OCI-M1 (cell line): ENCODE measurements around the gene CBS.
A peak's percentile ranks its signal among the peaks of the same experiment; 100 is the strongest.
"Not testable (repeated sequence)": the region's sequence is repeated elsewhere in the genome, so short reads cannot be mapped to it uniquely, and the experiment has no call there.

Experiments used
- DNase-seq: peaks from one replicate; lab custom pipeline; 2025; lab: John Stamatoyannopoulos, UW

The CBS gene

DNA sequence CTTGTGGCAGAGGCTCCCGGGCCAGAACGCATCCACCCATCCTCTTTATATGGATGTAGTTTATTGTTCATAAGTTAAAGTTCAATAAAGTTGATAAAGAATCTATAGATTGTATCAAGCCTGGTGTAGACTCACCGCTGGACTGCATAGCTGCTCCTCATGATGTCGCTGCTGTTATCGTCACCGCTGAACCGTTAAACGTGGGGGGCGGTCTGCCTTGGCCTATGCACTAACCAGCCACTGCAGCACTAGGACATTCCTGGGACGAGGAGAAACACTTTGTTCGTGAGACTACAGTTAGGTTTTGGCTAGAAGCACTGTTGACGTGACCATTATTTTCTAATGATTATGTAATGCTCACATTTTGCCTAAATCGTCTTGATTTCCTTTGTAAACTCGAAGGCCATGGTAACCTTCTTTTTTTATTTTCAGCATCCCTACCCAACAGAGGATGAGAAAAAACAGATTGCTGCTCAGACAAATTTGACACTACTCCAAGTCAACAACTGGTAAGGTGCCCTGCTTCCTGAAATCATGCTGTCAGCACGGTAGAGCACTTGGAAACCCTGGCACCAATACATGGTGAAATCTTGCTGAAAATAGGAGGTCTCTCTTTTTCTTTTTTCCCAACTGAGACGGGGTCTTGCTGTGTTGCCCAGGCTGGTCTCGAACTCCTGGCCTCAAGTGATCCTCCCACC lies 51.0 kb downstream of the CBS start:
- no peak for DNase-seq

DNA sequence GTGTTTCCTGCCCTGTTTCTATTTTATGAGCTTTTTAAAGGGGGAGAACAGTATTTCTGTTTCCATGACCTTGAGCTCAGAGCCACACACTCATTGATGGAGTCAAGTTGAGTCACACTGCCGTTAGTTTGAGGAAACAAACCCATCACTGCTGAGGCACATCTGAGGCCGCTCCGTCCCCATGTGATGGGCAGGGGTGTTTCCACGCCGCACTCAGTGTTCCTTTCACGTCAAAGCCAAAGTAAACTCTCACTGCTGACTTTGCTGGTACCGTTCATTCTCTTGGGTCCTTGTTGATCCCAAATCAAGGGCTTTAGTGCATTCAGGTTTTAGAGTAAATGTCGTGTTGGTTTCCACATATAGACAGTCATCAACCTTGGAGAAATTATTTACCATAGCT lies 52.5 kb downstream of the CBS start:
- DNase-seq, result no peak

DNA sequence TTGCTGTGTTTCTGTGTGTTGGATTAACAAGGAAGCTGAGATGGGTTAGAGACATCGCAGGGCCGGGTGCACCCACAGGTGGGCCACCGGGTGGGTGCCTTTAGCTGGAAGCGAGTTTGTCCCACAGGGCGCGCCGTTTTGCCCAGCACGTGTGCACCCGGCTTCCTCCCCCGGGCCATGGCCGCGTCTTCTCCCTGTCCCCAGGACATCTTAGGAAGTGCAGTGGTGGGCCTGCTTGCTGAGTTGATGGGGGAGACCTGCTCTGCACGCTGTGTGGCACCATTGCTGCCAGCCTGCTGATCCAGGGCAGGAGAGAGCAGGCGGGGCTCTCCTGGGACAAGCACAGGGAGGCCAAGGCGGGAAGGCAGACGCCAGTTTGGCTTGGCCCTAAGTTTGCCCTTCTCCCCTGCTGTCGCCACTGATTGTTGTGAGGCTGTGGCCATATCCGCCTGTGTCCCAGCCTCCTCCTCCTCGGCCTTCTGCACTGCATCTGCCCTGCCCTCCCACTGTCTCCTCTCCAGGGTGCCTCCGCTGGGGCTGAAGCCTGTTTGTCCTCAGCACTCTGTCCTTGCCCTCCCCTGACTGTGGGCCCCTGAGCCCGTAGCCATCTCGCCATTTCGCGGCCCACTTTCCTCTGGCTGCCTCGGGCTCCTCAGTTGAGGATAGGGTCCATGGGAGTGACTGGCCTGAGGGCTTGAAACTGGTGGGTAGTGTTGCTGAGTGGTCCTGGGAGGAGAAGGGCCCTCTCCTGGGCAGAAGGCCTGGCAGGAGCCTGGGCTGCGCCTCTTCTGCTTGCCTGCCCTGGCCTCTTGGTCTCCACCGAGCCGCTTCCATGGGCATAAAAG lies 53.7 kb downstream of the CBS start:
- no peak for DNase-seq

DNA sequence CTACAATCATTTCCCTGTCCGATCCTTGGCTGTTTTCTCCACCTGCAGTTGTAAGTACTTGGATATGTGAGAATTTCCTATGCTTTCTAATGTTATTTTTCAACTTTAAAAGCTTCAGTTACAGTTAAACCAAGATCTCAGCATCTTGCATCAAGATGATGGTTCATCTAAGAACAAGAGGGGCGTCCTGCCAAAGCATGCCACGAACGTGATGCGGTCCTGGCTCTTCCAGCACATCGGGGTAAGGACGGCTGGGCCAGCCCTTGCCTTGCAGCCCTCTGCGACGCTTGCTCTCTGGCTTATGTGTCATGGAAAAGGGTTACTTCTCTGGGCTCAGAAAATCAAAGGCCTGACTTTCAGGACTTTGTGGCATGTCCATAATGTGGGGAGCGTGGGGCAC lies 54.4 kb downstream of the CBS start:
- DNase-seq, result no peak

DNA sequence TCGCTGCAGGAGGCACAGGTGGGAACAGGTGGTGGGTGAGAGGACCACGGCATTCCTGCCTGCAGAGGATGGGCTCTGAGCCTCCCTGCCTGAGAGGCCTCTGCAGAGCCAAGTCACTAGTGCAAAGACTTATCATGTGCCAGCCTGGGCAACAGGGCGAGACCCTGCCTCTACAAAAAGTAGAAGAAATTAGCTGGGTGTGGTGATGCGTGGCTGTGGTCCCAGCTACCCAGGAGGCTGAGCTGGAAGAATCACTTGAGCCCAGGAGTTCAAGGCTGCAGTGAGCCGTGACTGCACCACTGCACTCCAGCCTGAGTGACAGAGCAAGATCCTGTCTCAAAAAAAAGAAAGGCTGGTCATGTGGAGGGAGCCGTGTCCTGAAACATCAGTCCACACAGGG lies 54.9 kb downstream of the CBS start:
- DNase-seq, result no peak

DNA sequence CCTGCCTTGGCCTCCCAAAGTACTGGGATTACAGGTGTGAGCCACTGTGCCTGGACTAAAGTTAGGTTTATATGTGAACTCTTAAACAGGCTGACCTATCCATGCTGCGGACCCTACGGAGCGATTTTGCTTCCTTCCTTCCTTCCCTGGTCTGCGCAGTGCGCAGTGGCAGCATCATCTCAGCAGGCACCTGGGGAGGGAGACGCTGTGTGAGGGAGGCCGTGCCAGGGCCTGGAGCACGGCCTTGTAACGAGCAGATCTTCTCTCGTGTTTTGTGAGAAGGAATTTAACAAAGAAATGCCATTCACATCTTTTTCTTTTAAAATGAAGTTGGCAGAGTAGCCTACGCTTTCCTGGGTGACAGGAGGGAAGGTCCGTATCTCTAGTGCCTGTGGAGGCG lies 55.5 kb downstream of the CBS start:
- DNase-seq, result no peak

DNA sequence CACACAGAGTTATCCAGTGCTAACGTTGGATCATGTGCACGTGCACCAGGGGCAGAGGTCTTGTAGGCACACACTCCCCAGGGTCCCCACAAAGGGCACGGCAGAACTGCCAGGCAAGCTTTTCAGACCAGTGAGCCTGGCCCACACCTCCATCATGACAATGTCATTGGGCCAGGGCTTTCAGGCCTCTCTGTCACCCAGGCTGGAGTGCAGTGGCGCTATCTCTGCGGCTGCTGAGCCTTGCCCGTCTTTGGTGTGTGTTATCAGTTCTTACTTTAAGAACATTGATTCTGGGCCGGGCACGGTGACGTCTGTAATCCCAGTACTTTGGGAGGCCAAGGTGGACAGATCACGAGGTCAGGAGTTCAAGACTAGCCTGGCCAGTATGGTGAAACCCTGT lies 57.1 kb downstream of the CBS start:
- no peak for DNase-seq

DNA sequence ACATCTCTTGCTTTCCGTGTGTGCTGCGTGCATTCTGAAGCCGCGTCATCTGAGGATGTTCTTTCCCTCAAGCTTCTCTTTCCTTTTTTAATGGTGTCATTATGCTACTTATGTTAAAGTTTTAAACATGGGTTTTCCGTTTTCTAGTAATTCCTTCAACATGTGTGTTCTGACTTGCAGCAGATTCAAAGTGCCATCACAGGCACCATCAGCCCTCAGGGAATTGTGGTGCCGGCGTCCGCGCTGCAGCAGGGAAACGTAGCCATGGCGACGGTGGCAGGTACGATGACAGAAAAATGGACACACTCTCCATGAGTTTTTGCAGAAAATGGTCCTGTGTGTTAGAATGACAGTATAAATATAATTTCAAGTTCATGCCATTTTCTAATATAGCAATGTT lies 58.9 kb downstream of the CBS start:
- DNase-seq, result no peak

DNA sequence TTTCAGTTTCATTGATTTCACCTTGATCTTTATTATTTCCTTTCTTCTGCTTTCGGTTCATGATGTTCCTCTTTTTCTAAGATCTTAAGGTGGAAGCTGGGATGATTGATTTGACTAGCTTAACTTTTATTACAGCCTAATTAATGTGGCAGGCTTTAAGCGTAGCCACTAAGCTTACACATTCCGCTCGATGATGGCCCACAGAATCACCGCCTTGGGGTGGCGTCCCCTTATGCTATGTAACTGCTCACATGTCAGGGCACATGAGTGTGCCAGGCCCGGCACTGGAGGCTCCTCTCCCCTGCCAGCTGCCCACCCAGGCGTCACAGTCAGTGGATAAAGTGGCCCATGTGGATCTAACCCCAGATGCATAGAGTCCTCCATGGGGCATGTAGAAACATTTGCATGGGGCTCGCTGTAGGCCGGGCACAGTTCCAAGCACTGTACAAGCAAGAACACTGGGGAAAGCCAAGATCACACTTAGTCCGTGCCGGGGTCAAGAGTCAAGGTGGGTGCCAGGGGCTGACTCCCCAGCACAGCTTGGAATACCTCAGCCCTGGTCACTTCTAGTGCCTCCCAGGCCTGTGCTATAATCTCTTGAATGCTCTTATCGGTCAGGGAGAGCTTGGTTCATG lies 59.6 kb downstream of the CBS start:
- peak; percentile 42 for DNase-seq

DNA sequence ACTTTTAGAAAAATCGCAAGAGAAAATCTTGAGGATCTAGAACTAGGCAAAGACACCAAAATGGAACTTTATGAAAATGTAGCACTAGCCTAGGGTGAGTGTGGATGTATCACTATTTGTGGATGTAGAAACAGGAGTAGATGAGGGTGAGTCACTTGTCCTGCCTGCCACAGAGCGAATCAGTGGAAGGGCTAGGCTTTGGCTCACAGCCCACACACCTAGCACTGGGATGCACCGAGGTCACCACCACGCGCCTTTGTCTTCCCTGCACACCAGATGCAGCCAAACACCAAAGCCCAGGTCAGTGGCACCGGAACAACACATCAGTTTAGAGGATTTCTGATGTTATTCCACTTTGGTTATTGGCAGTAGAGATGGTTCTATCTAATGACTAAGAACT lies 63.0 kb downstream of the CBS start:
- no peak for DNase-seq

DNA sequence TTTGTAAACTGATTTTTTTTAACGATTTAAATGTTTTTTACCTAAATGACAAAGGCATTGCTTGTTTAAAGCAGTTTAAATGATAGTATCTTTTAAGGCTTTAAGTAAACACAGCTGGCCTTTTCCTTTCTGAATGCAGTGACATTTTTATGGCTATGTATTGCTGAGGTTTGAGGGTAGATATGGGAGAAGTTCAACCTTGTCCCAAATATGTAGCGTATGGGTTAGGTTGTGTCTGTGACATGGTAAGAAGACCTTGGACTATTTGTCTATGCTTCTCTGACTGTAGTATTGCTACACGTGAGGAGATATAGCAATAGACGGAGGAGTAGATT lies 68.8 kb downstream of the CBS start:
- DNase-seq, result no peak

DNA sequence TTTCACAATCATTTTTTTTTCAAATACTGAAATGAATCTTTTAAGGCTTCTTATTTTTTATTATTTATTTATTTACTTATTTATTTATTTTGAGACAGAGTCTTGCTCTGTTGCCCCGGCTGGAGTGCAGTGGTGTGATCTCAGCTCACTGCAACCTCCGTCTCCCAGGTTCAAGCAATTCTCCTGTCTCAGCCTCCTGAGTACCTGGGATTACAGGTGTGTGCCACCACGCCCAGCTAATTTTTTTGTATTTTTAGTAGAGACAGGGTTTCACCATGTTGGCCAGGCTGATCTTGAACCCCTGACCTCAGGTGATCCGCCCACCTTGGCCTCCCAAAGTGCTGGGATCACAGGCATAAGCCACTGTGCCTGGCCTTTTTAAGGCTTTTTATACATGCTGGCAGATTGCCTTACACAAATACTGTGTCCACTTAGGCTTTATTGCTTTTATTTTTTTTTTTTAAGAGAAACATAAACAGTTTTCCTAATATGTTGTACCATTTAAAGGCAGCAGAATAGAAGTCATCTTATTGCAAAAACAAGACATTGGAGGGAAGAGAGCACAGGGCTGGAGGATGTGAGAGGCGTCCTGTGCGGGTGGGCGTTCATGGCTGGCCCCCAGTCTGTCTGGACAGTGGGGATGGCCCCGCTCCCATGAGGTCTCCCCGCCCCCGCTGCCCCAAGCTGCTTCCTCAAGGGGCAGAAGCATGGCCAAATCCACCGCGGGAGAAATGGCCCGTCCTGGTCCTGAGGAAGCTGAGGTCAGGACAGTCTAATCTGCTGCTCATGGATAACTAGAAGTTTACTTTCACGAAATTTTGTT lies 69.4 kb downstream of the CBS start:
- DNase-seq, result not testable (repeated sequence)

DNA sequence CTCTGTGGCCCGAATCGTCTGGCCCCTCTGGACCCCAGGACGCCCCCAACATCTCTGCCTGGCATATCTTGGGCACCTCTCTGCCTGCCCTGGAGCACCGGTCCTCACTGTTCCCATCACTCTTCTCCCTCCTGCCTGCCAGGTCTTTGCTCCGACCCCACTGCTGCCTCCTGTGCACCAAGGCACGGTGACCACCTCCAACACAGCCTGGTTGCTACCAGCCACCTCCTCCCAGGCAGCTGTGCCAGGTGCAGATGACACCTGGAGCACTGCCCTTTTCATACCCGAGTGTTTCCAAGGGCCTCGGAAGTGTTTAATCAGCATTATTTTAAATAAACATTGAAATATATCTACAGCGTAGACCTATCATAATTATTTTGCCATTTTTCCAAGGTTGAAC lies 70.0 kb downstream of the CBS start:
- no peak for DNase-seq

DNA sequence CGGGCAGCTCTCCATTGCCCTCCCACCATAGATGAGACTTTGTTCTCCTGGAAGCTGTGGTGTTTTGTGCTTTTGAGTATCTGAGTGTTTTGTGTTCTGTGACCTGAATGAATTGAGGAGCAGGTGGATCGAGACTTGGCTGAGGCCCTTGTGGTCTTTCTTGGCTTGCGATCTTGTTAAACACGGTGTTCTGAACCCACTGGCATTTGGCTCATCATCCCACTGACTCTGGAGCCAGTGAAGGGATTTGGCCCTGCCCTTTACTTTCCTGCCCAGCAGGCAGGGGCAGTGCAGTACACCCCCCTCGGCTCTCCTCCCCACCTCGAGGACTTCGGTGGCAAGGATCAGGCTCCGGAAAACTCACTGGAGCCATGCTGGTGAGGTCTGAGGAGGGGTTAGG lies 70.7 kb downstream of the CBS start:
- DNase-seq, result no peak
